ENCODE measurements around the gene GPC5.
"Not testable (repeated sequence)": the region's sequence is repeated elsewhere in the genome, so short reads cannot be mapped to it uniquely, and the experiment has no call there.

Gene GPC5

GRCh38 chr13:92752705-92753104, 1354.3 kb downstream of the GPC5 start:
- not testable (repeated sequence) for DNase-seq (ENCODE audit: low spot score)

GRCh38 chr13:92761710-92762109, 1363.3 kb downstream of the GPC5 start:
- no peak for DNase-seq (ENCODE audit: low spot score)

- no peak for DNase-seq (ENCODE audit: low spot score)
Measured at GRCh38 chr13:92767468-92767867, 1369.0 kb downstream of the GPC5 start.

- no peak for DNase-seq (ENCODE audit: low spot score)
Measured at GRCh38 chr13:92768602-92769001, 1370.2 kb downstream of the GPC5 start.

- DNase-seq (ENCODE audit: low spot score) = no peak
Measured at GRCh38 chr13:92769046-92769445, 1370.6 kb downstream of the GPC5 start.

GRCh38 chr13:92775658-92776057, 1377.2 kb downstream of the GPC5 start:
- no peak for DNase-seq (ENCODE audit: low spot score)

- no peak for DNase-seq (ENCODE audit: low spot score)
Measured at GRCh38 chr13:92781965-92782690, 1383.7 kb downstream of the GPC5 start.

GRCh38 chr13:92802776-92803175, 1404.4 kb downstream of the GPC5 start:
- no peak for DNase-seq (ENCODE audit: low spot score)

GRCh38 chr13:92804346-92804745, 1405.9 kb downstream of the GPC5 start:
- no peak for DNase-seq (ENCODE audit: low spot score)

- no peak for DNase-seq (ENCODE audit: low spot score)
Measured at GRCh38 chr13:92804926-92805325, 1406.5 kb downstream of the GPC5 start.

- DNase-seq (ENCODE audit: low spot score) = no peak
Measured at GRCh38 chr13:92805766-92806165, 1407.3 kb downstream of the GPC5 start.

- no peak for DNase-seq (ENCODE audit: low spot score)
Measured at GRCh38 chr13:92806215-92806614, 1407.8 kb downstream of the GPC5 start.

GRCh38 chr13:92807353-92807752, 1408.9 kb downstream of the GPC5 start:
- no peak for DNase-seq (ENCODE audit: low spot score)

- no peak for DNase-seq (ENCODE audit: low spot score)
Measured at GRCh38 chr13:92807966-92808365, 1409.5 kb downstream of the GPC5 start.

GRCh38 chr13:92821324-92821723, 1422.9 kb downstream of the GPC5 start:
- DNase-seq (ENCODE audit: low spot score) = no peak

- no peak for DNase-seq (ENCODE audit: low spot score)
Measured at GRCh38 chr13:92823059-92823458, 1424.6 kb downstream of the GPC5 start.

- no peak for DNase-seq (ENCODE audit: low spot score)
Measured at GRCh38 chr13:92825938-92826596, 1427.6 kb downstream of the GPC5 start.

GRCh38 chr13:92827503-92827902, 1429.1 kb downstream of the GPC5 start:
- no peak for DNase-seq (ENCODE audit: low spot score)

- DNase-seq (ENCODE audit: low spot score) = no peak
Measured at GRCh38 chr13:92829930-92830329, 1431.5 kb downstream of the GPC5 start.

- no peak for DNase-seq (ENCODE audit: low spot score)
Measured at GRCh38 chr13:92830821-92831220, 1432.4 kb downstream of the GPC5 start.

- DNase-seq (ENCODE audit: low spot score) = no peak
Measured at GRCh38 chr13:92833071-92833470, 1434.7 kb downstream of the GPC5 start.

GRCh38 chr13:92836171-92836570, 1437.8 kb downstream of the GPC5 start:
- no peak for DNase-seq (ENCODE audit: low spot score)

- DNase-seq (ENCODE audit: low spot score) = no peak
Measured at GRCh38 chr13:92838786-92839185, 1440.4 kb downstream of the GPC5 start.

GRCh38 chr13:92842145-92842544, 1443.7 kb downstream of the GPC5 start:
- DNase-seq (ENCODE audit: low spot score) = no peak

All from left forelimb (tissue), 1 donor.